HL-60/S4 (cell line): Measurements from ENCODE around the gene TCHH.

ENCODE experiments used
- in situ Hi-C: fragments of 300-500 bp; cut with MboI; formaldehyde crosslinking; loops from 2 replicates; pipeline ENCODE4 v1.14.3; 2022; ENCODE audit warnings: low sequenced_read_pairs

The TCHH gene

DNA sequence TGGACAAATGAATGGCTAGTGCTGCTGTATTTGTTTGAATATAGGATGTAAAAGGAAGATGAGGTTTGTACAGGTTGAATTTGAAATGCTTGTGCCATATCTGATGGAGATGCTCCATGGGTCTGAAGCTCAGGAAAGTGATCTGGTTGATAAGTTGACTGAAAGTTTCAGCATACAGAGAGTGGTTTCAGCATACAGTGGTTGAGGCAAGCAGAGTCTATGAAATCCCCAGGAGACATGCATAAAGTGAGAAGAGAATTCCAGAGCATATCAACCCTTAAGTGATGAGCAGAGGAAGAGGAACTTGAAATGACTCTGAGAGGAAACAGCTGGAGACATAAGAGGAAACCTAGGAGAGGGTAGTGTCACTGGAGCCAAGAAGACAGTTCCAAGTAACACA, 48.1 kb downstream of the TCHH start:
- in situ Hi-C loops = loop anchor here (10.0 kb wide), 1 partner anchor 378 kb away; no protein-coding TSS in a partner anchor

DNA sequence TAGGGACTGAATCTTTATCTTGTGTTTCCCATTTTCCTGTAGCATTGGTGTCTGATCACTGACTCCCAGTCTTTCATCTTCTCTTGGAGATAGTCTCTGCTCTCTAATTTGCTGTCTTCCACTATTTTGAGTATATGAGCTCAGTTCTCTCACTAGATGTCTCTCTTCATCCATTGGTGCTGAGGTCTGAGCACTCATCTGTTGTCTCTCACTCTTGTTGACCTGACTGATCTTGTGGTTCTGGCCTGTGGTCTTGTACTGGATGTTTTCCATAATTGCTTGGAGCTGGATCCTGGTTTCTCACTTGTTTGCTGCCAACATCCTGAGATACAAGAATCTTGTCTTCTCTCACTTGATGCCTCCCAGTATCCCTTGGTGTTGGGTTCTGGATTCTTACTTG, 53.3 kb downstream of the TCHH start:
- in situ Hi-C loops = loop anchor here (10.0 kb wide), 1 partner anchor 383 kb away; no protein-coding TSS in a partner anchor
